GM12801 (cell line): Measurements from ENCODE around the gene TM7SF2.

Source experiments
- TF ChIP-seq, protein P1 (sequence below): IDR thresholded peaks from one replicate; pipeline ENCODE4 v1.5.1; 2011; ENCODE audit warnings: control low read depth; ENCODE audit not compliant: insufficient read length; ENCODE audit errors: extremely low read depth

The TM7SF2 gene

GRCh38 chr11:65163684-65164083 is 52.0 kb downstream of the TM7SF2 start:
- TF ChIP-seq, protein P1, sequence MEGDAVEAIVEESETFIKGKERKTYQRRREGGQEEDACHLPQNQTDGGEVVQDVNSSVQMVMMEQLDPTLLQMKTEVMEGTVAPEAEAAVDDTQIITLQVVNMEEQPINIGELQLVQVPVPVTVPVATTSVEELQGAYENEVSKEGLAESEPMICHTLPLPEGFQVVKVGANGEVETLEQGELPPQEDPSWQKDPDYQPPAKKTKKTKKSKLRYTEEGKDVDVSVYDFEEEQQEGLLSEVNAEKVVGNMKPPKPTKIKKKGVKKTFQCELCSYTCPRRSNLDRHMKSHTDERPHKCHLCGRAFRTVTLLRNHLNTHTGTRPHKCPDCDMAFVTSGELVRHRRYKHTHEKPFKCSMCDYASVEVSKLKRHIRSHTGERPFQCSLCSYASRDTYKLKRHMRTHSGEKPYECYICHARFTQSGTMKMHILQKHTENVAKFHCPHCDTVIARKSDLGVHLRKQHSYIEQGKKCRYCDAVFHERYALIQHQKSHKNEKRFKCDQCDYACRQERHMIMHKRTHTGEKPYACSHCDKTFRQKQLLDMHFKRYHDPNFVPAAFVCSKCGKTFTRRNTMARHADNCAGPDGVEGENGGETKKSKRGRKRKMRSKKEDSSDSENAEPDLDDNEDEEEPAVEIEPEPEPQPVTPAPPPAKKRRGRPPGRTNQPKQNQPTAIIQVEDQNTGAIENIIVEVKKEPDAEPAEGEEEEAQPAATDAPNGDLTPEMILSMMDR: no peak
